22Rv1 (cell line): ENCODE measurements around the gene NOL11.

Experiments used
- CTCF ChIP-seq: fragments of 450-650 bp; IDR thresholded peaks from 2 replicates; pipeline ENCODE4 v1.5.1; 2017; ENCODE audit warnings: mild to moderate bottlenecking
- ZFX ChIP-seq: fragments of 450-650 bp; IDR thresholded peaks from 2 replicates; pipeline ENCODE4 v1.6.1; 2017; ENCODE audit warnings: antibody characterized with exemption, borderline replicate concordance

GRCh38 chr17:67689534-67690177 lies 28.1 kb upstream of the NOL11 start:
- peak; percentile 87 for TF ChIP-seq CTCF
- no peak for TF ChIP-seq ZFX
